22Rv1 (cell line): Measurements from ENCODE around the gene MALAT1.

Experiments
- ZFX ChIP-seq: fragments of 450-650 bp; IDR thresholded peaks from 2 replicates; pipeline ENCODE4 v1.6.1; 2017; ENCODE audit warnings: antibody characterized with exemption, borderline replicate concordance
- TF ChIP-seq, protein P1 (sequence below): fragments of 450-650 bp; IDR thresholded peaks from 2 replicates; pipeline ENCODE4 v1.5.1; 2017; ENCODE audit warnings: mild to moderate bottlenecking

DNA sequence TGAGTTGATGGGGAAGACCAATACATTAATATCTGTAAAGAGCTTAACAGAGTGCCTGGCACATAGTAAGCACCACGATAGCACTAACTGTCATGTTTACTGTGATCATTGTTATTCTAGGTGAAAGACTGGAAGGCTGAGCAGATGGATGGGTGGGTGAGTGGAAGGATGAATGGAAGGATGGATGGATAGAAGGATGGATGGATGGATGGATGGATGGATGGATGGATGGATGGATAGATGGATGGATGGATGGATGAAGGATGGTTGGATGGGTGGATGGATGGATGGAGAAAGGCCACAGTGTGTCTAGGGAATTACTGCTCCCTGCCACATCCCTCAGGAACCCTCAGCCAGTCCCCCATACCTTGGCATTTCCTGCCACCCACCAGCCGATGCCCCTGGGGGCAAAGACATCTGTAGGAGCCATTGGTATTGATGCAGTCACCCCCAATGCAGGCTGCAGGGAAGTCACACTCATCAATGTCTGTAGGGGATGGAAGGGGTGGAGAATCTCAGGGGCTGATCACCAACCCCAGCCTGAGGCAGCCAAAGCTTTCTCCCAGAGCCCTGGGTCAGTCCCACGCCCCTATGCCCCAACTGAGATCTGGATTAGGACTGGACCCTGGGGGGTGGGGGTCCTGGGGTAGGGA is 44.0 kb downstream of the MALAT1 start:
- TF ChIP-seq, protein P1, sequence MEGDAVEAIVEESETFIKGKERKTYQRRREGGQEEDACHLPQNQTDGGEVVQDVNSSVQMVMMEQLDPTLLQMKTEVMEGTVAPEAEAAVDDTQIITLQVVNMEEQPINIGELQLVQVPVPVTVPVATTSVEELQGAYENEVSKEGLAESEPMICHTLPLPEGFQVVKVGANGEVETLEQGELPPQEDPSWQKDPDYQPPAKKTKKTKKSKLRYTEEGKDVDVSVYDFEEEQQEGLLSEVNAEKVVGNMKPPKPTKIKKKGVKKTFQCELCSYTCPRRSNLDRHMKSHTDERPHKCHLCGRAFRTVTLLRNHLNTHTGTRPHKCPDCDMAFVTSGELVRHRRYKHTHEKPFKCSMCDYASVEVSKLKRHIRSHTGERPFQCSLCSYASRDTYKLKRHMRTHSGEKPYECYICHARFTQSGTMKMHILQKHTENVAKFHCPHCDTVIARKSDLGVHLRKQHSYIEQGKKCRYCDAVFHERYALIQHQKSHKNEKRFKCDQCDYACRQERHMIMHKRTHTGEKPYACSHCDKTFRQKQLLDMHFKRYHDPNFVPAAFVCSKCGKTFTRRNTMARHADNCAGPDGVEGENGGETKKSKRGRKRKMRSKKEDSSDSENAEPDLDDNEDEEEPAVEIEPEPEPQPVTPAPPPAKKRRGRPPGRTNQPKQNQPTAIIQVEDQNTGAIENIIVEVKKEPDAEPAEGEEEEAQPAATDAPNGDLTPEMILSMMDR, result no peak
- TF ChIP-seq ZFX, result no peak
